NCI-H345 treated with DMSO at 0.1 percent for 48 hours (cell line): ENCODE data around the gene MCUB.
"Not testable (repeated sequence)": the region's sequence is repeated elsewhere in the genome, so short reads cannot be mapped to it uniquely, and the experiment has no call there.

Experiments used
- DNase-seq: peaks from one replicate; lab custom pipeline; 2025; ENCODE audit not compliant: unreplicated experiment; lab: John Stamatoyannopoulos, UW

The MCUB gene

GRCh38 chr4:109676886-109677285 lies 116.8 kb downstream of the MCUB start:
- DNase-seq = no peak

- DNase-seq = not testable (repeated sequence)
These were observed 118.4 kb downstream of the MCUB start for GRCh38 chr4:109678472-109678871.

GRCh38 chr4:109678925-109679324 lies 118.9 kb downstream of the MCUB start:
- not testable (repeated sequence) for DNase-seq

- no peak for DNase-seq
These were observed 122.8 kb downstream of the MCUB start for GRCh38 chr4:109682875-109683274.

- DNase-seq = no peak
These were observed 123.7 kb downstream of the MCUB start for GRCh38 chr4:109683621-109684253.

- no peak for DNase-seq
These were observed 124.7 kb downstream of the MCUB start for GRCh38 chr4:109684727-109685126.

GRCh38 chr4:109690690-109691410 lies 130.8 kb downstream of the MCUB start:
- DNase-seq = no peak

GRCh38 chr4:109691411-109691920 lies 131.4 kb downstream of the MCUB start:
- no peak for DNase-seq

- no peak for DNase-seq
These were observed 138.6 kb downstream of the MCUB start for GRCh38 chr4:109698656-109699055.

GRCh38 chr4:109699553-109700225 lies 139.6 kb downstream of the MCUB start:
- DNase-seq = no peak

GRCh38 chr4:109701566-109702410 lies 141.7 kb downstream of the MCUB start:
- DNase-seq = no peak

- DNase-seq = peak; percentile 24
These were observed 143.1 kb downstream of the MCUB start, which contains the start of gene CASP6 for GRCh38 chr4:109702950-109703663. Gene CASP6, minus strand, starts transcription at chr4:109703445. Its CDS starts 50 bp downstream, at chr4:109703395.

GRCh38 chr4:109703664-109704361 lies 143.8 kb downstream of the MCUB start:
- DNase-seq = no peak

GRCh38 chr4:109708435-109708834 lies 148.4 kb downstream of the MCUB start:
- DNase-seq = no peak

GRCh38 chr4:109708990-109709389 lies 148.9 kb downstream of the MCUB start:
- no peak for DNase-seq

- DNase-seq = no peak
These were observed 153.5 kb downstream of the MCUB start for GRCh38 chr4:109713500-109713899.

GRCh38 chr4:109718759-109719158 lies 158.7 kb downstream of the MCUB start:
- no peak for DNase-seq

GRCh38 chr4:109719604-109720003 lies 159.6 kb downstream of the MCUB start:
- DNase-seq = no peak

GRCh38 chr4:109721033-109721432 lies 161.0 kb downstream of the MCUB start:
- DNase-seq = no peak

- no peak for DNase-seq
These were observed 162.3 kb downstream of the MCUB start for GRCh38 chr4:109722357-109722756.
